HG03159 (cell line): ENCODE measurements around the gene SRD5A1.
"Not testable (repeated sequence)": the region's sequence is repeated elsewhere in the genome, so short reads cannot be mapped to it uniquely, and the experiment has no call there.

Source experiments
- ATAC-seq: cut with Tn5 transposase; IDR thresholded peaks from one replicate; pipeline ENCODE4 v1.9.1; 2021; ENCODE audit warnings: mild to moderate bottlenecking, moderate library complexity; ENCODE audit not compliant: unreplicated experiment

SRD5A1 gene

DNA sequence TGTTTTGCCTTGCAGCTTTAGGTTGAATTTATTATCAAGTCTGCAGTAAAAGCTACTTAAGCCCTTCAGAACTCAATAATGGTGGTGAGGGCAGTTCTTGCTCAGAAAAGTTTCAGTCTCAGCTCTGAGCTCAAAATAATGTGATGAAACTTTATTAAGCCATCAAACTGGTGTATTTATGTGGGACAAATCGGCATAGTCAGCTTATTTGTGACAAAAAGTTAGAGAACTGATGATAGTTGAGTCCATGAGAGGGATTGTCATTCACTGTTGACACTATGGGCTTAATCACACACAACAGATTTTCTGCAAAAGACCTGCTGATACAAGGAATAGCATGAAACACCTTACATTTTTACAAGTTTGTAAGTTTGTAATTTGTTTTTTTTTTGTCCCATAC, 9.4 kb downstream of the SRD5A1 start:
- ATAC-seq: no peak

- no peak for ATAC-seq
Measured at GRCh38 chr5:6644794-6645241, 11.6 kb downstream of the SRD5A1 start.

DNA sequence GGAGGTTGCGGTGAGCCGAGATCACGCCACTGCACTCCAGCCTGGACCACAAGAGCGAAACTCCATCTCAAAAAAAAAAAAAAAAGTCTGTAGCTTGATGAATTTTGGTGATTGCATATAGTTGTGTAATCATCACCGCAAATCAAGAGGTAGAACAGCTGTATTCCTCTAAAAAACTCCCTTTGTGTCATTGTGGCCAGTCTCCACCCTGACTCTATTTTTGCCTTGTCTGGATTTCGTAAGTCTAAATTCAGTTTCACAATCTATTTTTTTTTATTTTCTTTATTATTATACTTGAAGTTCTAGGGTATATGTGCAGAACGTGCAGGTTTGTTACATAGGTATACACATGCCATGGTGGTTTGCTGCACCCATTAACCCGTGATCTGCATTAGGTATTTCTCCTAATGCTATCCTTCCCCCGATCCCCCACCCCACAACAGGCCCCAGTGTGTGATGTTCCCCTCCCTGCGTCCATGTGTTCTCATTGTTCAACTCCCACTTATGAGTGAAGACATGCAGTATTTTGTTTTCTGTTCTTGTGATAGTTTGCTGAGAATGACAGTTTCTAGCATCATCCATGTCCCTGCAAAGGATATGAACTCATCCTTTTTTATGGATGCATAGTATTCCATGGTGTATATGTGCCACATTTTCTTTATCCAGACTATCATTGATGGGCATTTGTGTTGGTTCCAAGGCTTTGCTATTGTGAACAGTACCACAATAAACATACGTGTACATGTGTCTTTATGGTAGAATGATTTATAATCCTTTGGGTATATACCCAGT, 12.5 kb downstream of the SRD5A1 start:
- not testable (repeated sequence) for ATAC-seq

GRCh38 chr5:6649186-6649585, 15.9 kb downstream of the SRD5A1 start:
- no peak for ATAC-seq

GRCh38 chr5:6649681-6650080, 16.4 kb downstream of the SRD5A1 start:
- no peak for ATAC-seq

- peak; percentile 96 for ATAC-seq
Measured at GRCh38 chr5:6652025-6652424, 18.8 kb downstream of the SRD5A1 start.

- no peak for ATAC-seq
Measured at GRCh38 chr5:6655432-6655831, 22.2 kb downstream of the SRD5A1 start.

- ATAC-seq: no peak
Measured at GRCh38 chr5:6656680-6657079, 23.4 kb downstream of the SRD5A1 start.

DNA sequence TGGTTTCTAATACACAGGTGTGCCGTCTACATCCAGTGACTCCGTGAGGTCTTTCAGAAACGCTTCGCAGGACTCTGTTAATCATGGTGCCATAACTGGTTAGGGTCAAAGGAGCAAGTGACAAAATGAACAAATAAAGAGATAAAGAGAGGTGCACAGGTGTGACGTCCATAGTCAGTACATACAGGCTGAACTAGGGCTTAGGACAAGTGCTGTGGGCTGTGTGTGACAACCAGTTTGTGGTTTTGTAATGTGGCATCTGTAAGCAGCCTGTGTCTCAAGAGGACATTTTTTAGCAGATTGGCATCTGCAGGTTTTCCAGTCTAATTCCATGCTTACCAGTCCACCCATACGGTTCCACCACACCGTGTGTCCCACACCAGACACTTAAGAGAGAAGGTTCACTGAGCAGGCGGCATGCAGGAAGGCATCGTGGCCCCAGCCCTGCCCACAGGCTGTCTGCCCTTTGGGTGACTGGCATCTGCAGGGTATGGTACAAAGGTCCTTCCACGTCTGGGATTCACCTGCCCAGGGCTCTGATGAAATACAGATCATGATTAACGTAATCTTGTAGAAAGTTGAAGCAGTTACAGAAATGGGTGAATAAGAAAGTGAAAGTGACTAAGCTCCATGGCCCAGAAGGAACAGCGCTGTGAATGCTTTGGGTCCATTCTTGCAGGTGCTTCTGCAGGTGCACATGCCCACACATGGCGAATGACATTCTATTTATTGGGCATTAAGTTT, 26.9 kb downstream of the SRD5A1 start:
- ATAC-seq: peak; percentile 89

GRCh38 chr5:6660688-6661087, 27.4 kb downstream of the SRD5A1 start:
- ATAC-seq: peak; percentile 54

GRCh38 chr5:6666762-6667161, 33.5 kb downstream of the SRD5A1 start:
- ATAC-seq: no peak

- no peak for ATAC-seq
Measured at GRCh38 chr5:6667648-6668047, 34.4 kb downstream of the SRD5A1 start.

DNA sequence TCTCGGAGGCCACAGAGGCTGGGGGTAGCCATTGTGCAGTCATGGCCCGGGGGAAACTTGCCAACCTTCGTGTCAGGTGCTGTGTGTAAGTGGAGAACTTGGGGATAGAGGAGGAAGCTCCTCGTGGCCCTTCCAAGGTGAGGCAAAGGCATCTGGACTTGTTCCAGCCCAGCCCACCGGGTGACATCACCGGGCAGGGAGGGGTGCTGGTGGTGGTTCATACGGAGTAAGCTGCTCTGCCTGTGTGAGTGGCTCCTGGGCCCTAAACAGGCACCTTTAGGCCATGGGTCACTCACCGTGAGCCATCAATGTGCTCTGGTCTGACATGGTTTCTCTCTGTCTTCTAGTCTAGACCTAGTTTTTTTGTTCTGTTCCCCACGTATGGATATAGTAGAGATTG, 35.5 kb downstream of the SRD5A1 start:
- ATAC-seq: not testable (repeated sequence)

DNA sequence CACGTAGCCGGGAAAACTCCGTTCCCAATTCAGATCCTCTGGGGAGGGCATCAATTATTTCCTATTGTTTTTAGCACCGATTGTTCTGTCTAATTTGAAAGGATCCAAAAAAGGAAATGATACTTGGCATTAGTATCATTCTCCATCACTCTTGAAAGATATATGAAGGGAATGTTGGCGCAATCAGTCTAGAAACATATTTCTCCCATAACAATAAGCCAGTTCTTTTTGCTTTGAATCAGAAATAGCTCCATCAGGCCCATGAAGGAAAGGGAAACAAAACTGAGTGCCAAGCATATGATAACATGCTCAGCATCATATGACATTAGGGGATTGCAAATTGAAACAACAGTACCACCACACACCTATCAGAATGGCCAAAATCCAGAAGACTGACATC, 39.8 kb downstream of the SRD5A1 start:
- no peak for ATAC-seq

- no peak for ATAC-seq
Measured at GRCh38 chr5:6673963-6674362, 40.7 kb downstream of the SRD5A1 start.

DNA sequence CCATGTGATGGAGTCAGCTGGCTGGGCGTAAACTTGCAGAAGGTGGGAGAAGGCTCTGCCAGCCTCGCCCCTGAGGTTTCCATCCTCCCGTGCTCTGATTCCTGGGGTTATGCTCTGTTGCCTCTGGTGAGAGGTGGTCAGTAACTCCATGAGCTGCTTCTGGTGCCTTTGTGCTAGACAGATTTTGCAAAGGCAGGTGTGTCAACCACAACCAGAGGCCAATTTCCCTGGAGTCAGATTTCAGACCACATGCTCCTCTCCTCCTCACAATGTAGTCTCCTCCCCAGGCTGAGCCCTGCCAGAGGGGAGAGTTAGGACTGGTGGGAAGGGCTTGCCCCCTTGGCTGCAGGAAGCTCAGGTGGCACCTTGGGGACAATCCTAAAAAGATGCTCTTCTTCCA, 41.2 kb downstream of the SRD5A1 start:
- ATAC-seq: no peak

- ATAC-seq: no peak
Measured at GRCh38 chr5:6674886-6675285, 41.6 kb downstream of the SRD5A1 start.

DNA sequence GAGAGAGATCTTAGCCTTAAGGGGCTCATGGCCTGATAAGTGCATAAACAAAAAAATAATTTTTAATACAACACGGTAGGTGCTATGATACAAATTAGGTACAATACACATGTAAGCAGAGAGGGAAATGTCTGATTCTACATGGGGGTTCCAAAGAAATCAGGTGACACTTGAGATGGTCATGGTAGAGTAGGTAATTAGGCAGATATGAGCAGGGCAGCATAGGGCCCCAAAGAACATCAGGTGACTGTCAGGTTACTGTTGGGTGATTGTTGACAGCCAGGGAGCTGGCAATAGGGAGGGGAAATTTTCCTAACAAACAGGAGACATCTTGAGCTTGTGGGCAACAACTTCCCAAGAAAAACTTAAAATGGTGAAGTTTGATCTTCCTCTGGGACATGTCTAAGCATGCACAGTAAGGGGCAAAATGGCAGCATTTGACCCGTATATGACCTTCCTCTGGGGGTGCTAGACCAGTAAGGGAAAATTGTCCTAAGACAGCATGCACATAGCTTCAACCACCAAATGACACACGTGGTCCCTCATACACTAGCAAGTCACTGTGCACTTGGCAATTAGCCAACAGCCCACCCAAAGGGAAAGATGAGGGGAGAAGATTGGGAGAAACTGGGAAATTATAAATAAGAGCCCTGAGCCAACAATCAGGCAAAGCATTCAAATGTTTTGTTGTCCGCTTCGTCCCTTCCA, 42.7 kb downstream of the SRD5A1 start:
- no peak for ATAC-seq

DNA sequence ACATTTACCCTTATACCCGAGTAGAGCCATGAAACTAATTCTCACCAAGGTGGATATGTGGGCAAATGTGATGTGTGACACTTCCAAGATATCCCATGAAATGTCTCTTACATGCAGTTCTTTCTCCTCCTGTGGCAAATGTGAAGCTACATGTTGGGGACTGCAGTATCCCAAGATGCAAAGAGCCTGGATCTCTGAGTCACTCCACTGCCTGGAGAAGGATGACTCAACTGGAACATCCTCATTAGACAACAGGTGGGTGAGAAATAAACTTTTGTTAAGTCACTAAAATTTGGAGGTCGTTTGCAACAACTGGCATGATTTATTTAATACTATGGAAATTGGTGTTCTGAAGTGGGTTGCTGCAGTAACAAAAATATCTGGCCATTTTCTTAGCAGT, 43.5 kb downstream of the SRD5A1 start:
- no peak for ATAC-seq

DNA sequence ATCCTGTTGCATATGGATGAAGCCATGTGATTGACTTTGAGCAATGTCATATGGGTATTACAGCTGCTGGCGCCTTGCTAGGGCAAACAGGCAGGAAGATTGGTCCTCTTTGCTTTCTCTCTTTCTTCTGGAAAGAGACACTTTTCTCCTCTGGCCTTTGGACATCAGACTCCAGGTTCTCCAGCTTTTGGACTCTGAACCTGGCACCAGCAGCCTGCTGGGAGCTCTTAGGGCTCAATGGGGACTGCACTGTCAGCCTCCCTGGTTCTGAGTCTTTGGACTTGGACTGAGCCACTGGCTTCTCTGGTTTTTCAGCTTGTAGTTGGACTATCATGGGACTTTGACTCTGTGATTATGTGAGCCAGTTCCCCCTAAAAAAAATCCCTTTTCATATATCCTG, 45.1 kb downstream of the SRD5A1 start:
- ATAC-seq: no peak

DNA sequence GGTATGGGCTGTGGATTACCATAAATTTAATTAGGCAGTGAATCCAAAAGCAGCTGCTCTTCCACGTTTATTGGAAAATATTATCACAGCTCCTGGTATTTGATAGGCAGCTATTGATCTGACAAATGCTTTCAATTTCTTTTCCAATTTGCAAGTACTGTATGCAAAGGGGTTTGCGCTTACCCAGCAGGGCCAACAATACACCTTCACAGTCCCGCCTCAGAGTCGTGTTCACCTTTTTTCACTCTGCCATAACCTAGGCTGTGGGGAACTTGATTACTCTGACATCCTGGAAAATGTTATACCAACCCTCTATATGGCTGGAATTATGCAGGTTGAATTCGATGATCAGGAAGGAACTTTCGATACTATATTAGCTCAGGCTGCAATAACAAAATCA, 47.7 kb downstream of the SRD5A1 start:
- no peak for ATAC-seq

DNA sequence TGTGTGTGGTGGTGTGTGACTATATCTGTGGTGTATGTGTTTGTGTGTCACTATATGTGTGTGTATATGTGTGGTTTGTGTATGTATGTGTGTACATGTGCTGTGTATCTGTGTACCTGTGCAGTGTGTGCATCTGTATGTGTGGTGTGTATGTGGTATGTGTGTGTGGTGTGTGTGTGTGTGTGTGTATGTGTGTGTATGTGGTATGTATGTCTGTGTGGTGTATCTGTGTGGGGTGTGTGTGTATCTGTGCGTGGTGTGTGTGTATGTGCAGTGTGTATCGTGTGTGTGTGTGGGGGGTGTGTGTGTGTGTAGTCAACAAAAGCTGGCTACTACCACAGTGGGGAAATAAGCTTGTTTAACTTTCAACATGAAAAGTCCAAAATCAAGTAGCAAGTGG, 48.4 kb downstream of the SRD5A1 start:
- no peak for ATAC-seq
